HG02943 (cell line): Measurements from ENCODE around the gene TRPM2.

Experiments used
- ATAC-seq: cut with Tn5 transposase; IDR thresholded peaks from one replicate; pipeline ENCODE4 v1.9.1; 2021; ENCODE audit warnings: mild to moderate bottlenecking, low read depth, moderate library complexity; ENCODE audit not compliant: unreplicated experiment

Gene TRPM2

GRCh38 chr21:44353191-44353970 lies at the start of gene TRPM2:
Gene TRPM2 (plus strand): TSS chr21:44353621. CDS start chr21:44353701, 80 bp downstream.
- ATAC-seq = no peak

- no peak for ATAC-seq
Observed at GRCh38 chr21:44304011-44304616, 49.3 kb upstream of the TRPM2 start.

GRCh38 chr21:44304877-44305293 lies 48.5 kb upstream of the TRPM2 start:
- ATAC-seq = no peak

- ATAC-seq = no peak
Observed at GRCh38 chr21:44305691-44306090, 47.7 kb upstream of the TRPM2 start.

- ATAC-seq = no peak
Observed at GRCh38 chr21:44306936-44307704, 46.3 kb upstream of the TRPM2 start.

GRCh38 chr21:44310628-44311507 lies 42.6 kb upstream of the TRPM2 start:
- no peak for ATAC-seq

GRCh38 chr21:44312089-44312488 lies 41.3 kb upstream of the TRPM2 start:
- ATAC-seq = no peak

GRCh38 chr21:44312716-44313115 lies 40.7 kb upstream of the TRPM2 start:
- no peak for ATAC-seq

GRCh38 chr21:44313451-44313850 lies 40.0 kb upstream of the TRPM2 start:
- no peak for ATAC-seq

- no peak for ATAC-seq
Observed at GRCh38 chr21:44314128-44314527, 39.3 kb upstream of the TRPM2 start.

- ATAC-seq = no peak
Observed at GRCh38 chr21:44314561-44314960, 38.9 kb upstream of the TRPM2 start.

GRCh38 chr21:44315691-44316203 lies 37.7 kb upstream of the TRPM2 start:
- ATAC-seq = no peak

GRCh38 chr21:44316277-44316900 lies 37.0 kb upstream of the TRPM2 start:
- no peak for ATAC-seq

- no peak for ATAC-seq
Observed at GRCh38 chr21:44317241-44317782, 36.1 kb upstream of the TRPM2 start.

- no peak for ATAC-seq
Observed at GRCh38 chr21:44317871-44318270, 35.5 kb upstream of the TRPM2 start.

GRCh38 chr21:44318489-44319285 lies 34.7 kb upstream of the TRPM2 start:
- no peak for ATAC-seq

GRCh38 chr21:44319407-44320065 lies 33.9 kb upstream of the TRPM2 start:
- ATAC-seq = no peak

GRCh38 chr21:44320847-44321246 lies 32.6 kb upstream of the TRPM2 start:
- no peak for ATAC-seq
